CD4-positive, alpha-beta T cell treated with Interferon alpha-2 for 1 hour (primary cell): ENCODE measurements around the gene AFF2.

Experiments used
- DNase-seq, 2 donors: peaks; one replicate each; pipeline ENCODE4 v3.0.0-alpha.2; 2020 to 2022

Gene AFF2

GRCh38 chrX:148768296-148768695 is 267.9 kb downstream of the AFF2 start:
- DNase-seq, result no peak

GRCh38 chrX:148771440-148771839 is 271.0 kb downstream of the AFF2 start:
- DNase-seq, result no peak

GRCh38 chrX:148774276-148774675 is 273.9 kb downstream of the AFF2 start:
- DNase-seq, result no peak

GRCh38 chrX:148784137-148784536 is 283.7 kb downstream of the AFF2 start:
- DNase-seq, result no peak

GRCh38 chrX:148784856-148785255 is 284.4 kb downstream of the AFF2 start:
- no peak for DNase-seq

GRCh38 chrX:148785256-148785655 is 284.8 kb downstream of the AFF2 start:
- DNase-seq, result no peak

- DNase-seq, result no peak
Measured at GRCh38 chrX:148788449-148788848, 288.0 kb downstream of the AFF2 start.

- DNase-seq, result no peak
Measured at GRCh38 chrX:148794350-148794749, 293.9 kb downstream of the AFF2 start.

GRCh38 chrX:148804579-148805355 is 304.4 kb downstream of the AFF2 start:
- no peak for DNase-seq

GRCh38 chrX:148806145-148806870 is 305.9 kb downstream of the AFF2 start:
- no peak for DNase-seq

- DNase-seq, result no peak
Measured at GRCh38 chrX:148808833-148809232, 308.4 kb downstream of the AFF2 start.

GRCh38 chrX:148811236-148811635 is 310.8 kb downstream of the AFF2 start:
- no peak for DNase-seq

GRCh38 chrX:148813422-148813821 is 313.0 kb downstream of the AFF2 start:
- no peak for DNase-seq

GRCh38 chrX:148813967-148814366 is 313.6 kb downstream of the AFF2 start:
- no peak for DNase-seq

GRCh38 chrX:148815218-148815961 is 315.0 kb downstream of the AFF2 start:
- no peak for DNase-seq

- DNase-seq, result no peak
Measured at GRCh38 chrX:148823986-148824385, 323.6 kb downstream of the AFF2 start.

GRCh38 chrX:148825696-148826095 is 325.3 kb downstream of the AFF2 start:
- no peak for DNase-seq

GRCh38 chrX:148836741-148837140 is 336.3 kb downstream of the AFF2 start:
- no peak for DNase-seq

- no peak for DNase-seq
Measured at GRCh38 chrX:148850631-148851030, 350.2 kb downstream of the AFF2 start.

- DNase-seq, result no peak
Measured at GRCh38 chrX:148854306-148854705, 353.9 kb downstream of the AFF2 start.

GRCh38 chrX:148856505-148856904 is 356.1 kb downstream of the AFF2 start:
- DNase-seq, result no peak

- no peak for DNase-seq
Measured at GRCh38 chrX:148865277-148866210, 365.1 kb downstream of the AFF2 start.

- DNase-seq, result no peak
Measured at GRCh38 chrX:148867596-148867995, 367.2 kb downstream of the AFF2 start.
